GM19328 (cell line): Measurements from ENCODE around the gene CELA3A.

Experiments used
- ATAC-seq: cut with Tn5 transposase; IDR thresholded peaks from one replicate; pipeline ENCODE4 v1.9.1; 2021; ENCODE audit warnings: mild to moderate bottlenecking, moderate library complexity; ENCODE audit not compliant: unreplicated experiment

The CELA3A gene

GRCh38 chr1:22045604-22046228 is 44.3 kb downstream of the CELA3A start:
- ATAC-seq, result no peak

GRCh38 chr1:22048351-22049192 is 47.1 kb downstream of the CELA3A start:
- no peak for ATAC-seq

GRCh38 chr1:22050330-22050729 is 48.9 kb downstream of the CELA3A start:
- ATAC-seq, result no peak

GRCh38 chr1:22051607-22052114 is 50.2 kb downstream of the CELA3A start:
- no peak for ATAC-seq

GRCh38 chr1:22052115-22053016 is 50.9 kb downstream of the CELA3A start, which contains the start of gene CDC42:
Gene CDC42 (plus strand): TSS chr1:22052709. CDS start chr1:22078479, 25,770 bp downstream.
- ATAC-seq, result peak; percentile 88

- peak; percentile 34 for ATAC-seq
Observed at GRCh38 chr1:22053017-22053860, 51.8 kb downstream of the CELA3A start.

- no peak for ATAC-seq
Observed at GRCh38 chr1:22053861-22054770, 52.7 kb downstream of the CELA3A start.

- ATAC-seq, result no peak
Observed at GRCh38 chr1:22055463-22055862, 54.0 kb downstream of the CELA3A start.

- ATAC-seq, result no peak
Observed at GRCh38 chr1:22056043-22056442, 54.6 kb downstream of the CELA3A start.

GRCh38 chr1:22056936-22057335 is 55.5 kb downstream of the CELA3A start:
- ATAC-seq, result no peak

- ATAC-seq, result no peak
Observed at GRCh38 chr1:22057861-22058260, 56.4 kb downstream of the CELA3A start.
